Lower lobe of right lung (tissue), 2 donors: ENCODE measurements around the gene MTHFD1L. TPM values are rescaled to one million over a fixed set of nuclear protein-coding genes. Genes with fewer than 3 reads are reported as not detected.
"Not testable (repeated sequence)": the region's sequence is repeated elsewhere in the genome, so short reads cannot be mapped to it uniquely, and the experiment has no call there.

Experiments
- ATAC-seq, 2 donors: fragments of 200-7000 bp; cut with Tn5 transposase; one replicate each; pipeline ENCODE4 v1.9.1; 2020 to 2022; ENCODE audit warnings: mild to moderate bottlenecking in 2 of 2, moderate library complexity in 2 of 2
- DNase-seq: peaks from one replicate; pipeline ENCODE4 v3.0.0-alpha.2; 2020
- H3K27ac ChIP-seq: fragments of 200-600 bp; one replicate; pipeline ENCODE4 v1.8.0; 2022
- H3K27me3 ChIP-seq: fragments of 200-600 bp; one replicate; pipeline ENCODE4 v1.8.0; 2022; ENCODE audit warnings: low read depth
- H3K36me3 ChIP-seq: fragments of 200-600 bp; one replicate; pipeline ENCODE4 v1.8.0; 2022; ENCODE audit warnings: mild to moderate bottlenecking
- H3K4me1 ChIP-seq: fragments of 200-600 bp; one replicate; pipeline ENCODE4 v1.8.0; 2022
- H3K4me3 ChIP-seq: fragments of 200-600 bp; one replicate; pipeline ENCODE4 v1.8.0; 2022; ENCODE audit warnings: mild to moderate bottlenecking
- H3K9me3 ChIP-seq: fragments of 200-600 bp; one replicate; pipeline ENCODE4 v1.8.0; 2022
- CTCF ChIP-seq: fragments of 200-600 bp; IDR thresholded peaks from one replicate; pipeline ENCODE4 v1.8.0; 2022; ENCODE audit warnings: antibody characterized with exemption, mild to moderate bottlenecking
- intact Hi-C: fragments of 100-400 bp; cut with DNase I; formaldehyde crosslinking; loops from one replicate; pipeline ENCODE4 v1.11.0; 2022
- total RNA-seq: library from RNA; stranded (reverse); fragmentation: NEBNext Ultra II Directional; extraction: Animal tissue kit (Norgen Biotek cat#: 25700); gene quantifications from one replicate; pipeline ENCODE4 v1.2.1, GENCODE V29; 2021
- donor health status: DM: no; HTN: yes; CAD: no; lungs with severe emphysema.

Gene MTHFD1L
- total RNA-seq, 1 donor from 2014 or later: 22.1 TPM

GRCh38 chr6:151027295-151027747 lies 161.8 kb downstream of the MTHFD1L start:
- no peaks in the 10 kb centered on the region for H3K27me3 ChIP-seq
- no peaks in the 10 kb centered on the region for H3K9me3 ChIP-seq
- no peak overlapping the region for H3K27ac ChIP-seq
- intact Hi-C loops: no loop called here
- peaks cover 15% of the 10 kb centered on the region for H3K4me1 ChIP-seq
- ATAC-seq: no peak
- TF ChIP-seq CTCF: no peak
- no peak for DNase-seq
- no peaks in the 10 kb centered on the region for H3K36me3 ChIP-seq
- H3K4me3 ChIP-seq: no peak overlapping the region

DNA sequence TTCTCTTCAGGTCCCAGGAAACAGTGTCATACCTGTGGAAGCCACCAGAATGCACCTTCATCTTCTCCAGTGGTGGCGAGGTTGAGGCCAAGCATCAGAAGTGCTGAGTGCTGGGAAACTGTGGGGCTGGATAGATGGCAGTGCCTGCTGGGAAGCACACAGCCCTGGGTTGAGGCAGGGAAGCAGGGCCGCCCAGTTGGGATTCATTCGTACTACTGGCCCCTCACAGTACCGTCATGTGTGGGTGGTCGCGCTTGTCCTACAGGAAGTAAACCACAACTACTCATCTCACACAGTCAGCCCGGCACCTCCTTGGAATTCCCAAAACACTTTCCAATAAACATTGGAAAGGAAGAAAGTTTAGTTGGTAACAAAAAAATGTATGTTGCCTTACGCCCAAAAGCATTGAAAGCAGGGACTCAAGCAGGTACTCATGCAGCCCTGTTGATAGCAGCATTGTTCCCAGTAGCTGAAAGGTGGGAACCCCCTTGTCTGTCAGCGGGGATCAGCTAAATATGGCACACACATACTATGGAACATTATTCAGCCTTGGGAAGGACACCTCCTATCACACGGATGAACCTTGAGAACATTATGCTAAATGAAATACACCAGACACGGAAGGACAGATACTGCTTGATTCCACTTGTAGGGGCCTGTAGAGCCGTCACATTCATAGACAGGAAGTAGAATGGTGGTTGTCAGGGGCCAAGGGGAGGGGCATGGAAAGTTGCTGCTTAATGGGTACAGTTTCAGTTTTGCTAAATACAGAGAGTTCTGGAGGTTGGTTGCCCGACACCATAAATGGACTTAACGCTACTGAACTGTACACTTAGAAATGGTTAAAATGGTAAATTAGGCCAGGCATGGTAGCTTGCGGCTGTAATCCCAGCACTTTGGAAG lies 162.7 kb downstream of the MTHFD1L start:
- no peak for DNase-seq
- Histone ChIP-seq H3K27ac (no peak overlapping the region), H3K4me3 (no peak overlapping the region), H3K36me3 (no peaks in the 10 kb centered on the region), H3K9me3 (no peaks in the 10 kb centered on the region), H3K4me1 (peaks cover 11% of the 10 kb centered on the region), H3K27me3 (no peaks in the 10 kb centered on the region)
- TF ChIP-seq CTCF: no peak
- intact Hi-C loops: no loop called here
- no peak for ATAC-seq

DNA sequence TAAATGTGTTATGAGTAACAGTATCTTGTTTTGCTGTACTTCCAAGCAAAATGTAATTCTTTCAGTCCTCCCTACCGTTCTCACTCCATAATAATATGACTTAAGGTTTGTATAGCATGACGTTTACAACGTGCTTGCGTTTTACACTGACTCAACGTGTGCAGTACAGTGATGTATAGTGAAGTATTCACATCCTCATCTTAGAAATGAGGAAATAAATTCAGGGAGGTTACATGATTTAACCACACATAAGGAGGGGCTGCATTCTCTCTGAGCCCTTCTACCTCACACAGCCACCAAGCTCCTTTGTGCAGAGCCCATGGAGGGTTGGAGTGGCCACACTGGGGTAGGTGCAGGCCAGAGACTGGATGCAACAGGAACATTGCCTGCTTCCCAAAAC lies 164.5 kb downstream of the MTHFD1L start:
- no peak overlapping the region for H3K4me3 ChIP-seq
- DNase-seq (no peak), ATAC-seq (peak; percentile 32 to 76)
- no peak overlapping the region for H3K27ac ChIP-seq
- no peak for TF ChIP-seq CTCF
- peaks cover 6% of the 10 kb centered on the region for H3K36me3 ChIP-seq
- intact Hi-C loops: no loop called here
- no peaks in the 10 kb centered on the region for H3K9me3 ChIP-seq
- peaks cover 11% of the 10 kb centered on the region for H3K4me1 ChIP-seq
- H3K27me3 ChIP-seq: no peaks in the 10 kb centered on the region

DNA sequence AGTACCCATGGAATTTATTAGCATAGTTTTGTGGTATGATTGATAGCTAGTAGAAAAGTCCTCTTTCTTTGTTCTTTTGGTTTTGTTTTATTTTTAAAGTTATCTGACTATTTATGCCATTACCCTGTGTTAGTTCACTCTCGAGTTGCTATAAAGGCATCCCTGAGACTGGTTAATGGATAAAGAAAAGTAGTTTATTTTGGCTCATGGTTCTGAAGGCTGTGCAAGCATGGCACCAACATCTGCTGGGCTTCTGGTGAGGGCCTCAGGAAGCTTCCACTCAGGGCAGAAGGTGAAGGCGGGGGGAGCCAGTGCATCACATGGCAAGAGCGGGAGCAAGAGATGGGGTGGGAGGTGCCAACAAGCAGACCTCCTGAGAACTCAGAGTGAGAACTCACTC lies 166.5 kb downstream of the MTHFD1L start:
- no peak overlapping the region for H3K4me3 ChIP-seq
- peaks cover 10% of the 10 kb centered on the region for H3K4me1 ChIP-seq
- H3K27me3 ChIP-seq: no peaks in the 10 kb centered on the region
- H3K9me3 ChIP-seq: no peaks in the 10 kb centered on the region
- intact Hi-C loops: no loop called here
- peaks cover 11% of the 10 kb centered on the region for H3K36me3 ChIP-seq
- TF ChIP-seq CTCF: no peak
- no peak overlapping the region for H3K27ac ChIP-seq
- DNase-seq (no peak), ATAC-seq (no peak)

- no peak for ATAC-seq
- peaks cover 11% of the 10 kb centered on the region for H3K36me3 ChIP-seq
- no peak for TF ChIP-seq CTCF
- H3K4me3 ChIP-seq: no peak overlapping the region
- H3K27ac ChIP-seq: no peak overlapping the region
- intact Hi-C loops: no loop called here
- DNase-seq: no peak
- no peaks in the 10 kb centered on the region for H3K27me3 ChIP-seq
- no peaks in the 10 kb centered on the region for H3K9me3 ChIP-seq
- H3K4me1 ChIP-seq: peaks cover 4% of the 10 kb centered on the region
These were observed 169.6 kb downstream of the MTHFD1L start for GRCh38 chr6:151034825-151035781.

DNA sequence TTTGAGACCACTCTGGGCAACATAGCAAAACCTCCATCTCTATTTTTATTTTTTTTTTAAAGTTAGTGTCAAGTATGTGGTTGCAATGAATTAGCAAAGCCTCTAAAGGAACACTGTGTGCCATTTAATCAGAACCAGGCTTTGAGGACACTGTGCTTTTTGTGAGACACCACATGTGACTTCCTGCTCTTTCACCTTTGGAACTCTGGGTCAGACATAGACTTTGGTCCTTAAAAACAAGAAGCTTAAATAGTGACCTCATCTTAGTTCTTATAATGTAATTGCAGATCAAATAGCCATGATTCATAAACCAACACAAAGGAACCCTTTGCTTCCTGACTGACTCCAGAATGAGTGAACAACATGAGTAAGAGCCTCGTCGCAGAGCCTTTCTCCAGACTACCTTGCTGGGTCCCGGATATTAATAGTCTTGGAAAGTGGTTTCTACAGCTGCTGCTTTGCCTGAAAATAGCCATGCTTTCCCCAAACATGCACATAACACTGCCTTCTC lies 170.8 kb downstream of the MTHFD1L start:
- H3K4me3 ChIP-seq, H3K9me3 ChIP-seq, ATAC-seq, H3K27ac ChIP-seq, DNase-seq, intact Hi-C loops, H3K27me3 ChIP-seq: not testable (repeated sequence)
- Histone ChIP-seq H3K4me1 (peaks cover 14% of the 10 kb centered on the region), H3K36me3 (peaks cover 11% of the 10 kb centered on the region)
